Measurements from ENCODE around the gene ASB8. TPM values are rescaled to one million over a fixed set of nuclear protein-coding genes. Genes with fewer than 3 reads are reported as not detected.

Gene ASB8
- total and polyA plus RNA-seq, 9 of the 15 experiments (the other 6 are each of a cell fraction or from before 2014, with no cell fraction given), result 13.3 to 29.0 (median 19.6) TPM

DNA sequence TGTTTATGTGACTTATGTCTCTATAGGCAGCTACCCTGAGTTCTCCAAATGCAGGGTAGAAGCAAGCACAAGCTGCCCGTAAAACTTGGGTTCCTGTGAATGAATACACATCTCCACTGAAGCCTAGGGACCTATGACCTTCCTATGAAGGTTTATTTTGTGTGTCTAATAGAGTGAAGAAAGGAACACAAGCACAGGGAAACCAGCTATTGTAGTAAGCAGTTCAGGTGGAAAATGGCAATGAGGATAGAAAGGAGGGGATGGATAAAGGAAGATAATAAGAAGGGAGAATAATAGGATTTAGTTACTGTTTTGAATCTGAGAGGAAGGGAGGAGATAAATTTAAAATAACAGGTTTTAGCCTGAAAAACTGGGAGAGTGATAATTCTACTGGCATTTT is 35.8 kb downstream of the ASB8 start:
- Histone ChIP-seq H2AFZ (ENCODE audit: low read depth, low read length) (no peak overlapping the region), H3K79me2 (ENCODE audit: control insufficient read depth, insufficient read depth, low read length) (peaks cover 21% of the 10 kb centered on the region; the same call in 2 of the 3 replicates), H4K20me1 (replicated peaks; ENCODE audit: control insufficient read depth, insufficient read depth, low read length) (no peaks in the 10 kb centered on the region), H3K36me3 (ENCODE audit: control insufficient read depth, insufficient read depth, low read length) (peaks cover 30% of the 10 kb centered on the region; the same call in 2 of the 3 replicates), H3K9me1 (ENCODE audit: control insufficient read depth, insufficient read depth, low read length) (no peaks in the 10 kb centered on the region), H3K4me3 (no peak overlapping the region), H3K9me3 (replicated peaks; ENCODE audit: control insufficient read depth, insufficient read depth, low read depth, low read length) (no peaks in the 10 kb centered on the region), H3K9ac (ENCODE audit: insufficient read depth in 1 of 2, low read depth in 2 of 2, low read length in 2 of 2) (no peak overlapping the region), H3K4me1 (replicated peaks in 1 of 2; ENCODE audit: control insufficient read depth in 2 of 2, insufficient read depth in 2 of 2, low read length in 2 of 2) (peaks cover 7 to 26% of the 10 kb centered on the region in 2 experiments; a peak in 4 of 5 replicates), H3K27ac (ENCODE audit: extremely low read depth, low read depth, low read length) (no peak overlapping the region), H3K27me3 (ENCODE audit: control insufficient read depth in 2 of 2, insufficient read depth in 2 of 2, low read length in 2 of 2) (no peaks in the 10 kb centered on the region), H3K4me2 (ENCODE audit: insufficient read depth, low read length) (no peak overlapping the region)
- BruUV-seq (replicated peaks), result no TSS peak
- 88% methylated on average over 1 of the region's 1 CpG for WGBS (ENCODE audit: insufficient coverage, low coverage, missing lambda C conversion rate)
- ChIA-PET POLR2A (interaction anchor here (0.7 to 2.3 kb wide), 3 partner anchors 11 to 548 kb away, joined by 3 to 7 read pairs (median 3); partner anchors contain the start of gene SENP1), CTCF (ENCODE audit: low intra/inter-chr PET ratio) (no interaction called here)
- ATAC-seq (no peak), FAIRE-seq (no peak), DNase-seq (ENCODE audit: extremely low read depth in 1 of 4, low spot score in 3 of 4) (no peak)
- in situ Hi-C loops (cut with MboI) (no loop called here), intact Hi-C loops (cut with micrococcal nuclease) (no loop called here)
- TF ChIP-seq MEF2D (tag; conservative IDR thresholded peaks at IDR 0.05; ENCODE audit: low read depth) (no peak), ZKSCAN1 (IDR thresholded peaks at IDR 0.05; ENCODE audit: low read depth, low read length) (no peak), TCFL5 (CRISPR knock-in tag; conservative IDR thresholded peaks at IDR 0.05) (no peak), NFIC (IDR thresholded peaks at IDR 0.05) (no peak), KDM2B (CRISPR knock-in tag; IDR thresholded peaks at IDR 0.05) (no peak), SMARCE1 (IDR thresholded peaks at IDR 0.05) (no peak), FOXM1 (IDR thresholded peaks at IDR 0.05; ENCODE audit: low read depth) (no peak), FOXM1 (CRISPR knock-in tag; IDR thresholded peaks at IDR 0.05; ENCODE audit: low read depth) (no peak), HMG20B (CRISPR knock-in tag; IDR thresholded peaks at IDR 0.05) (no peak), XRCC3 (IDR thresholded peaks at IDR 0.05) (no peak), ZNF512 (tag; IDR thresholded peaks at IDR 0.05) (no peak), SNRNP70 (optimal IDR thresholded peaks at IDR 0.05; ENCODE audit: low read depth, low read length) (no peak), ZEB2 (IDR thresholded peaks at IDR 0.05) (no peak), TEAD4 (IDR thresholded peaks at IDR 0.05; ENCODE audit: low read length) (no peak), TEAD4 (CRISPR knock-in tag; IDR thresholded peaks at IDR 0.05; ENCODE audit: borderline replicate concordance) (no peak), ZNF668 (CRISPR knock-in tag; IDR thresholded peaks at IDR 0.05) (no peak)
- TF ChIP-seq, protein P1, sequence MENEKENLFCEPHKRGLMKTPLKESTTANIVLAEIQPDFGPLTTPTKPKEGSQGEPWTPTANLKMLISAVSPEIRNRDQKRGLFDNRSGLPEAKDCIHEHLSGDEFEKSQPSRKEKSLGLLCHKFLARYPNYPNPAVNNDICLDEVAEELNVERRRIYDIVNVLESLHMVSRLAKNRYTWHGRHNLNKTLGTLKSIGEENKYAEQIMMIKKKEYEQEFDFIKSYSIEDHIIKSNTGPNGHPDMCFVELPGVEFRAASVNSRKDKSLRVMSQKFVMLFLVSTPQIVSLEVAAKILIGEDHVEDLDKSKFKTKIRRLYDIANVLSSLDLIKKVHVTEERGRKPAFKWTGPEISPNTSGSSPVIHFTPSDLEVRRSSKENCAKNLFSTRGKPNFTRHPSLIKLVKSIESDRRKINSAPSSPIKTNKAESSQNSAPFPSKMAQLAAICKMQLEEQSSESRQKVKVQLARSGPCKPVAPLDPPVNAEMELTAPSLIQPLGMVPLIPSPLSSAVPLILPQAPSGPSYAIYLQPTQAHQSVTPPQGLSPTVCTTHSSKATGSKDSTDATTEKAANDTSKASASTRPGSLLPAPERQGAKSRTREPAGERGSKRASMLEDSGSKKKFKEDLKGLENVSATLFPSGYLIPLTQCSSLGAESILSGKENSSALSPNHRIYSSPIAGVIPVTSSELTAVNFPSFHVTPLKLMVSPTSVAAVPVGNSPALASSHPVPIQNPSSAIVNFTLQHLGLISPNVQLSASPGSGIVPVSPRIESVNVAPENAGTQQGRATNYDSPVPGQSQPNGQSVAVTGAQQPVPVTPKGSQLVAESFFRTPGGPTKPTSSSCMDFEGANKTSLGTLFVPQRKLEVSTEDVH (IDR thresholded peaks at IDR 0.05; ENCODE audit: low read depth, partially characterized antibody), result no peak
- TF ChIP-seq, protein P2, sequence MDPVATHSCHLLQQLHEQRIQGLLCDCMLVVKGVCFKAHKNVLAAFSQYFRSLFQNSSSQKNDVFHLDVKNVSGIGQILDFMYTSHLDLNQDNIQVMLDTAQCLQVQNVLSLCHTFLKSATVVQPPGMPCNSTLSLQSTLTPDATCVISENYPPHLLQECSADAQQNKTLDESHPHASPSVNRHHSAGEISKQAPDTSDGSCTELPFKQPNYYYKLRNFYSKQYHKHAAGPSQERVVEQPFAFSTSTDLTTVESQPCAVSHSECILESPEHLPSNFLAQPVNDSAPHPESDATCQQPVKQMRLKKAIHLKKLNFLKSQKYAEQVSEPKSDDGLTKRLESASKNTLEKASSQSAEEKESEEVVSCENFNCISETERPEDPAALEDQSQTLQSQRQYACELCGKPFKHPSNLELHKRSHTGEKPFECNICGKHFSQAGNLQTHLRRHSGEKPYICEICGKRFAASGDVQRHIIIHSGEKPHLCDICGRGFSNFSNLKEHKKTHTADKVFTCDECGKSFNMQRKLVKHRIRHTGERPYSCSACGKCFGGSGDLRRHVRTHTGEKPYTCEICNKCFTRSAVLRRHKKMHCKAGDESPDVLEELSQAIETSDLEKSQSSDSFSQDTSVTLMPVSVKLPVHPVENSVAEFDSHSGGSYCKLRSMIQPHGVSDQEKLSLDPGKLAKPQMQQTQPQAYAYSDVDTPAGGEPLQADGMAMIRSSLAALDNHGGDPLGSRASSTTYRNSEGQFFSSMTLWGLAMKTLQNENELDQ (CRISPR knock-in tag; IDR thresholded peaks at IDR 0.05; ENCODE audit: borderline replicate concordance), result no peak
